Tibial artery (tissue), 4 donors: ENCODE data around the gene GNPTAB.

Source experiments
- DNase-seq, 2 donors: peaks; one replicate each; pipeline ENCODE4 v3.0.0-alpha.2; 2019
- H3K27ac ChIP-seq, 2 donors: fragments of 200-600 bp; sonication (generic) in 1 of 2; 1 replicate in 1 of 2; 2 replicates in 1 of 2; pipeline ENCODE4 v1.5.1; 2018 to 2019; ENCODE audit warnings: mild to moderate bottlenecking in 1 of 2
- H3K27me3 ChIP-seq, 2 donors: fragments of 200-600 bp; sonication (generic) in 1 of 2; one replicate each; pipeline versions ENCODE4 v1.5.1 to v1.6.0; 2016 to 2019
- H3K36me3 ChIP-seq, 3 donors: fragments of 200-600 bp; sonication (generic) in 2 of 3; one replicate each; pipeline ENCODE4 v1.5.1; 2016 to 2019; ENCODE audit warnings: mild to moderate bottlenecking in 2 of 3
- H3K4me1 ChIP-seq, 4 donors: fragments of 200-600 bp; sonication (generic) in 2 of 4; 1 replicate in 3 of 4; 2 replicates in 1 of 4; pipeline ENCODE4 v1.5.1; 2016 to 2019
- H3K4me3 ChIP-seq, 2 donors: fragments of 200-600 bp; sonication (generic) in 1 of 2; 1 replicate in 1 of 2; 2 replicates in 1 of 2; pipeline ENCODE4 v1.5.1; 2018 to 2019; ENCODE audit warnings: mild to moderate bottlenecking in 2 of 2
- H3K9me3 ChIP-seq, 3 donors: fragments of 200-600 bp; sonication (generic) in 1 of 3; one replicate each; pipeline ENCODE4 v1.5.1; 2016 to 2019
- intact Hi-C: fragments of 100-400 bp; cut with DNase I; formaldehyde crosslinking; loops from one replicate; pipeline ENCODE4 v1.15.0; 2023; ENCODE audit warnings: low total_unique reads
- TF ChIP-seq, protein P1 (sequence below), 2 experiments: fragments of 200-600 bp in 1 of 2; fragments of 450-650 bp in 1 of 2; IDR thresholded peaks; one replicate each; pipeline ENCODE4 v1.5.1; 2017 to 2019; ENCODE audit warnings: antibody characterized with exemption in 2 of 2, mild to moderate bottlenecking in 1 of 2, moderate library complexity in 1 of 2

GNPTAB gene

DNA sequence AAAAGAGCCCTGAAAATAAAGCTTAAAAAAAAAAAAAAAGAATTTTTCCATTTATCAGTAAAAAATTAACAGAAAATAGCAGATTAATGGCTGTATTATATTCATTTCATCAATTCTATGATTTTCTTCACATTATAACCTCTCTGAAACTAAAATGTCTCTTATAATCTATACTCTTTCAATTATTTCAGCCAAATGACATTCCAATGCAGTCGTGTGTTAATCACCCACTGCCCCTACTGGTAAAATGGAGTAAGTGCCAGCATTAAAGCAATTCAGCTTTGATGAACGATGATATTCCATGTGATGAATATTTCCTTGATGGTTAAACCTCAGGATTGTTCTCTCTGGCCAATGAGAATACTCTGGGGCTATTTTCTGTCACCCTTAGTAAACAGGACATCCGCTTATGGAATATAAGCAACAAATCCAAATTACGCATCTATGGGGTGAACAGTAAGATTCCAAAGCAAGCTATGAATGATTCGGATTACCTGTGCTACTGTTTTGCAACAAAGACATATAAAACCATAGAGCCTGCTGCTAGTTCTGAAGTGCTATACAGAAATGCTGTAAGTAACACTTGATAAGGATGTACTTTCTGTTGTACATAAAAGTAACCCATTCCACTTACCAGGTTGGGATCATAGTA is 71.2 kb downstream of the GNPTAB start:
- no peaks in the 10 kb centered on the region for H3K27me3 ChIP-seq
- no peaks in the 10 kb centered on the region for H3K9me3 ChIP-seq
- peaks cover 0 to 5% (median 3%) of the 10 kb centered on the region in 4 donors for H3K4me1 ChIP-seq
- H3K4me3 ChIP-seq = no peak overlapping the region
- intact Hi-C loops = loop anchor here (10.0 kb wide), 1 partner anchor 85 kb away; no protein-coding TSS in a partner anchor
- DNase-seq = no peak
- H3K27ac ChIP-seq = no peak overlapping the region
- H3K36me3 ChIP-seq = peaks cover 6 to 43% (median 12%) of the 10 kb centered on the region in 3 donors
- TF ChIP-seq, protein P1, sequence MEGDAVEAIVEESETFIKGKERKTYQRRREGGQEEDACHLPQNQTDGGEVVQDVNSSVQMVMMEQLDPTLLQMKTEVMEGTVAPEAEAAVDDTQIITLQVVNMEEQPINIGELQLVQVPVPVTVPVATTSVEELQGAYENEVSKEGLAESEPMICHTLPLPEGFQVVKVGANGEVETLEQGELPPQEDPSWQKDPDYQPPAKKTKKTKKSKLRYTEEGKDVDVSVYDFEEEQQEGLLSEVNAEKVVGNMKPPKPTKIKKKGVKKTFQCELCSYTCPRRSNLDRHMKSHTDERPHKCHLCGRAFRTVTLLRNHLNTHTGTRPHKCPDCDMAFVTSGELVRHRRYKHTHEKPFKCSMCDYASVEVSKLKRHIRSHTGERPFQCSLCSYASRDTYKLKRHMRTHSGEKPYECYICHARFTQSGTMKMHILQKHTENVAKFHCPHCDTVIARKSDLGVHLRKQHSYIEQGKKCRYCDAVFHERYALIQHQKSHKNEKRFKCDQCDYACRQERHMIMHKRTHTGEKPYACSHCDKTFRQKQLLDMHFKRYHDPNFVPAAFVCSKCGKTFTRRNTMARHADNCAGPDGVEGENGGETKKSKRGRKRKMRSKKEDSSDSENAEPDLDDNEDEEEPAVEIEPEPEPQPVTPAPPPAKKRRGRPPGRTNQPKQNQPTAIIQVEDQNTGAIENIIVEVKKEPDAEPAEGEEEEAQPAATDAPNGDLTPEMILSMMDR (IDR thresholded peaks at IDR 0.05) = peak; percentile 65 to 69

DNA sequence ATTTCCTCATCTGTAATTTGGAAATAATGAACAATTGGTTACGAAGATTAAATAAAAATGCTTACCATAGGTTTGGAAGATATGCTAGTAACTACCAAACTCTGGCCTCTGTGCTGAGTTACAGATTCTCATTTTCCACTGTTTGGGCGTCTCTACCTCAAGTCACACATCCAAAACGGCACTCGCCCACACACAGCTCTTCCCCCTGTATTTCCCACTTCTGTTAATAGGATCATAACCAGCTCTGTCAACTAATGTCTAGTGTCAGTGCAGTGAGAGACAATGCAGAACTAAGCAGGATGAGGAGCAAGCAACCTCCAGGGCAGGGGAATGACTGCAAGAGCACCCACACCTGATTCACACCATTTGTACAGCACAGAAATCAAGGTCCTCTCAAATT is 80.6 kb downstream of the GNPTAB start:
- no peaks in the 10 kb centered on the region for H3K4me1 ChIP-seq
- TF ChIP-seq, protein P1 (IDR thresholded peaks at IDR 0.05) = no peak
- no peak for DNase-seq
- no peaks in the 10 kb centered on the region for H3K9me3 ChIP-seq
- H3K27ac ChIP-seq = no peak overlapping the region
- peaks cover 40 to 76% (median 47%) of the 10 kb centered on the region in 3 donors for H3K36me3 ChIP-seq
- H3K27me3 ChIP-seq = no peaks in the 10 kb centered on the region
- H3K4me3 ChIP-seq = no peak overlapping the region
- intact Hi-C loops = no loop called here

GRCh38 chr12:101749657-101750056 is 81.1 kb downstream of the GNPTAB start:
- TF ChIP-seq, protein P1 (IDR thresholded peaks at IDR 0.05) = no peak
- no peak for DNase-seq
- H3K9me3 ChIP-seq = no peaks in the 10 kb centered on the region
- H3K27ac ChIP-seq = no peak overlapping the region
- H3K36me3 ChIP-seq = peaks cover 40 to 80% (median 48%) of the 10 kb centered on the region in 3 donors
- no peaks in the 10 kb centered on the region for H3K4me1 ChIP-seq
- no peak overlapping the region for H3K4me3 ChIP-seq
- intact Hi-C loops = no loop called here
- no peaks in the 10 kb centered on the region for H3K27me3 ChIP-seq

DNA sequence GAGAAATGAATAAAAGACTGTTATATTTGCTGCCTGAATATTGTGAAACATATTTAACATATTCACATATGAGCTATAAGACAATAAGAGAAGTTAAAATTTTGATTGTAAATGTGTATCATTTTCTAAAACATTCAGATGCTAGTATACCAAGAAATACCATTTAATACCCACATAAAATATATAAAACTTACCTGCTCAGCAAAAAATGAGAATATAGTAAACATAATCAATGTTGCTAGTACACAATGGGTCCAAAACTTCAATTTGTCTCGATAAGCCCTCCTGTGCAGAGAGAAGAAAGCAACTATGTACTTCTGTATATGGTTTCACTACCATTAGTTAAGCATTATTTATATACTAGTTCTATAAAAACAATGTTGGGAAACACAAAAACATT is 81.9 kb downstream of the GNPTAB start:
- Histone ChIP-seq H3K36me3 (peaks cover 44 to 82% (median 50%) of the 10 kb centered on the region in 3 donors), H3K4me1 (no peaks in the 10 kb centered on the region), H3K9me3 (no peaks in the 10 kb centered on the region), H3K27me3 (no peaks in the 10 kb centered on the region), H3K27ac (no peak overlapping the region), H3K4me3 (no peak overlapping the region)
- no peak for DNase-seq
- TF ChIP-seq, protein P1 (IDR thresholded peaks at IDR 0.05) = no peak
- intact Hi-C loops = no loop called here

- H3K4me1 ChIP-seq = peaks cover 0 to 6% (median 0%) of the 10 kb centered on the region in 4 donors
- TF ChIP-seq, protein P1 (IDR thresholded peaks at IDR 0.05) = no peak
- no peaks in the 10 kb centered on the region for H3K27me3 ChIP-seq
- H3K4me3 ChIP-seq = no peak overlapping the region
- no peak for DNase-seq
- H3K36me3 ChIP-seq = peaks cover 44 to 82% (median 48%) of the 10 kb centered on the region in 3 donors
- no peaks in the 10 kb centered on the region for H3K9me3 ChIP-seq
- intact Hi-C loops = no loop called here
- no peak overlapping the region for H3K27ac ChIP-seq
Measured at GRCh38 chr12:101747697-101748096, 83.1 kb downstream of the GNPTAB start.
